ENCODE measurements around the gene TMEM231. TPM values are rescaled to one million over a fixed set of nuclear protein-coding genes. Genes with fewer than 3 reads are reported as not detected.
"Not testable (repeated sequence)": the region's sequence is repeated elsewhere in the genome, so short reads cannot be mapped to it uniquely, and the experiment has no call there.

The TMEM231 gene
- total RNA-seq, 1 donor from 2014 or later, result 59.9 TPM

DNA sequence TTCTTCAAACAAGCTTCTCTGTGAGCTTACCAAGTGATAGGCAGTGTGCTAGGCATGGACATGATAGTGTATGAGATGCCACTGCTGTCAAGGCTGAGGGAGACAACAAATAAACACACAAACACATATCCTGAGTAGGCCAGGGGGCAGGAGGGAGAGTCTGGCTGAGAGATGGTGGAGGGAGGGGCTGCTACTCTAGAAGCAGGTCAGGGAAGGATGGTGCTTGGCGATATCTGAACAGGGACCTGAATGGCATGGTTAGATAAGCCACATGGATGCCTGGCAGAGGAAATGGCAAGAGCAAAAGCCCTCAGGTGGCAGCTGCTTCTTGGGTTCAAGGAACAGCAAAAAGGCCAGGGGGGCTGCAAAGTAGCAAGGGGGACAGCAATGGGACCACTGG, 52.3 kb downstream of the TMEM231 start:
- intact Hi-C loops (cut with DNase I), result no loop called here
- no peak overlapping the region for H3K4me3 ChIP-seq
- no peaks in the 10 kb centered on the region for H3K36me3 ChIP-seq
- H3K27ac ChIP-seq, result no peak overlapping the region
- H3K27me3 ChIP-seq, result no peaks in the 10 kb centered on the region
- no peak for DNase-seq (ENCODE audit: low spot score in 2 of 2)
- TF ChIP-seq, protein P1, sequence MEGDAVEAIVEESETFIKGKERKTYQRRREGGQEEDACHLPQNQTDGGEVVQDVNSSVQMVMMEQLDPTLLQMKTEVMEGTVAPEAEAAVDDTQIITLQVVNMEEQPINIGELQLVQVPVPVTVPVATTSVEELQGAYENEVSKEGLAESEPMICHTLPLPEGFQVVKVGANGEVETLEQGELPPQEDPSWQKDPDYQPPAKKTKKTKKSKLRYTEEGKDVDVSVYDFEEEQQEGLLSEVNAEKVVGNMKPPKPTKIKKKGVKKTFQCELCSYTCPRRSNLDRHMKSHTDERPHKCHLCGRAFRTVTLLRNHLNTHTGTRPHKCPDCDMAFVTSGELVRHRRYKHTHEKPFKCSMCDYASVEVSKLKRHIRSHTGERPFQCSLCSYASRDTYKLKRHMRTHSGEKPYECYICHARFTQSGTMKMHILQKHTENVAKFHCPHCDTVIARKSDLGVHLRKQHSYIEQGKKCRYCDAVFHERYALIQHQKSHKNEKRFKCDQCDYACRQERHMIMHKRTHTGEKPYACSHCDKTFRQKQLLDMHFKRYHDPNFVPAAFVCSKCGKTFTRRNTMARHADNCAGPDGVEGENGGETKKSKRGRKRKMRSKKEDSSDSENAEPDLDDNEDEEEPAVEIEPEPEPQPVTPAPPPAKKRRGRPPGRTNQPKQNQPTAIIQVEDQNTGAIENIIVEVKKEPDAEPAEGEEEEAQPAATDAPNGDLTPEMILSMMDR (IDR thresholded peaks at IDR 0.05), result no peak
- H3K4me1 ChIP-seq, result peaks cover 4 to 16% of the 10 kb centered on the region in 2 donors
- H3K9me3 ChIP-seq, result no peaks in the 10 kb centered on the region

DNA sequence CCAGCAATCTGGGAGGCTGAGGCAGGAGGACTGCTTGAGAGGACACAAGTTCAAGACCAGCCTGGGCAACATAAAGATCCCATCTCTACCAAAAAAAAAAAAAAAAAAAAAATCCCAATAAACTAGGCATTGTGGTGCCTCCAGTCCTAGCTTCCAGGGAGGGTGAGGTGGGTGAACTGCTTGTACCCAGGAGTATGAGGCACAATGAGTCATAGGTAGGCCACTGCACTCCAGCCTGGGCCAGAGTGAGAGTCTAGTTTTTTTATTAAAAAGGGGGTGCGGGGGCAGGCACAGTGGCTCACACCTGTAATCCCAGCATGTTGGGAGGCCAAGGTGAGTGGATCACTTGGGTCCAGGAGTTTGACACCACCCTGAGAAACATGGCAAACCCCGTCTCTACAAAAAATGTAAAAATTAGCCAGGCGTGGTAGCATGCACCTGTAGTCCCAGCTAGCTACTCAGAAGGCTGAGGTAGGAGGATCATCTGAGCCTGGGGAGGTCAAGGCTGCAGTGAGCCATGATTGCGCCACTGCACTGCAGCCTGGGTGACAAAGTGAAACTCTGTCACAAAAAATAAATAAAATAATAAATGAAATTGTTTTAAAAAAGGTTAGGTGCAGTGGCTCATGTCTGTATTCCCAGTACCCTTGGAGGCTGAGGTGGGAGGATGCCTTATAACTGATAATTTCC, 53.0 kb downstream of the TMEM231 start:
- Histone ChIP-seq H3K36me3 (no peaks in the 10 kb centered on the region), H3K27ac (peak overlapping the region in 1 of 2 donors; percentile 53), H3K9me3 (no peaks in the 10 kb centered on the region), H3K27me3 (no peaks in the 10 kb centered on the region), H3K4me3 (no peak overlapping the region), H3K4me1 (peaks cover 6 to 20% of the 10 kb centered on the region in 2 donors)
- intact Hi-C loops (cut with DNase I), result no loop called here
- TF ChIP-seq, protein P1 (IDR thresholded peaks at IDR 0.05), result no peak
- no peak for DNase-seq (ENCODE audit: low spot score in 2 of 2)

DNA sequence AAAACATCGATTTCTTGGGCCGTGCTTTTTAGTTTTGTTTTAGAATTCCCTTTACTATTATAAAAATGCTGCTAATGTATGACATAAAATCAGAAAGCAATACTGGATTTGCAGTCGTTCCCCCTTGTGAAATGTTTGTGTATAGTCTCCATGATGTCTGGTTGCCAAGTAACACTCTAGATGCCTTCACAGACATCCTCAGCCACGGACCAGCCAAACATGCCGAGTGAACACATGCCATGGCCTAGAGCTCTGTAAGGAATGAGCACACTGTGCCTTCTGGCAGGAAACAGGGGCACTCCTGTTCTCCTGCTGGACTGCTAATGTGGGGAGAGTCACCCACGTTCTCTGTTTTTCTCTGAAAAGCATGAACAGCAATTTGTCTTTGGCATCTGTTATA, 54.2 kb downstream of the TMEM231 start:
- DNase-seq (ENCODE audit: low spot score in 2 of 2), result peak; percentile 24 to 86
- peak overlapping the region in 1 of 2 donors; percentile 28 for H3K4me3 ChIP-seq
- H3K9me3 ChIP-seq, H3K27me3 ChIP-seq, H3K36me3 ChIP-seq: not testable (repeated sequence)
- intact Hi-C loops (cut with DNase I), result loop anchor here (2.0 kb wide), 1 partner anchor 37 kb away; the partner anchor contains the start of gene TMEM170A
- H3K4me1 ChIP-seq, result peaks cover 6 to 20% of the 10 kb centered on the region in 2 donors
- peak overlapping the region; percentile 53 to 73 for H3K27ac ChIP-seq

DNA sequence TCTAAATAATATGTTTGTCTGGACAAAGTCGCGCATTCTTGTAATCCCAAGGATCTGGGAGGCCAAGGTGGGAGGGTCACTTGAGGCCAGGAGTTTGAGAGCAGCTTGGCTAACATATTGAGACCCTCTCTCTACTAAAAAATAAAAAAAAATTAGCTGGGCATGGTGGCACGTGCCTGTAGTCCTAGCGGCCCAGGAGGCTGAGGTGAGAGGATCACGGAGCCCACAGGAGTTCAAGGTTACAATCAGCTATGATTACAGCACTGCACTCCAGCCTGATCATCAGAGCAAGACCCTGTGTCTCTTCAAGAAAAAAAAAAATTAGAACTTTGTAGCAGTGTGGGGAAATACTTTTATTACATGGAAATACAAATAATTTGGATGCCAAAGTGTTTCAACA, 54.7 kb downstream of the TMEM231 start:
- Histone ChIP-seq H3K9me3 (no peaks in the 10 kb centered on the region), H3K27ac (peak overlapping the region; percentile 53 to 73), H3K4me3 (peak overlapping the region in 1 of 2 donors; percentile 28), H3K36me3 (no peaks in the 10 kb centered on the region), H3K4me1 (peaks cover 6 to 20% of the 10 kb centered on the region in 2 donors), H3K27me3 (no peaks in the 10 kb centered on the region)
- DNase-seq (ENCODE audit: low spot score in 2 of 2), result no peak
- intact Hi-C loops (cut with DNase I), result loop anchor here (2.0 kb wide), 1 partner anchor 37 kb away; the partner anchor contains the start of gene TMEM170A
- TF ChIP-seq, protein P1 (IDR thresholded peaks at IDR 0.05), result no peak

DNA sequence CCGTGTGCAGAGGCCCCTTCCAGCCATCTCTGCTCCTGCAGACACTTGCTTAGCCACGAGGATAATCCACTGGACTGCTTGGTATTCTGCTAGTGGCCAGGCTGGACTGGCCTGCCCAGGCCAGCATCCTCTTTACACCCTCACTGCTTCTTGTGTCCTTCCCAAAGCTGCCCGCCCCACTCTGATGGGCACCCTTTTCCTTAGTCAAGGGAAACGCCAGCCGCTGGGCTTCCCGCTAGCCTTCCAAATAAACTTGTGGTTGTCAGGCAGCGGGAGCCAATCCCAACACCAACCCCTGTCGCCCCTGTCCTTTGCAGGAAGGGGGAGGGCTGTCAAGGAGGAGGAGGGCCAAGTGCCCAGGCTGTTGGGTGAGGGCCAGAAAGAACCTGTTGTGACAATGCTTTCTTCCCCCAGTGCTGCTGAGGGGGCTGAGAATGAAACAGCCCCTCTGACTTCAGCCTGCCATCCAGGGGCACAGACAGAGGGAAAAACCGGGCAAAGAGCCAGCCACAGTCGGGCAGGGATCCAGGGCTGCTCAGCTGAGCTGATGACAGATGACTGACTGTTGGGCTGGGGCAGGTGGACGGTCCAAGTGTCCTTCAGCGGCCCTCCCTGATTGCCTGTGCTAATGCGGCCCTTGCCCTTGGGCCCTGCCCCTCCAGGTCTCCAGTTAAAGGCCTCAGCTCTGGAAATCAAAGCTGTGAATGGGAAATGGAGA, 57.3 kb downstream of the TMEM231 start:
- H3K9me3 ChIP-seq; DNase-seq (ENCODE audit: low spot score in 2 of 2); H3K27me3 ChIP-seq; H3K4me3 ChIP-seq; H3K36me3 ChIP-seq; intact Hi-C loops (cut with DNase I): not testable (repeated sequence)
- Histone ChIP-seq H3K27ac (peak overlapping the region; percentile 66 to 73), H3K4me1 (peaks cover 6 to 23% of the 10 kb centered on the region in 2 donors)

DNA sequence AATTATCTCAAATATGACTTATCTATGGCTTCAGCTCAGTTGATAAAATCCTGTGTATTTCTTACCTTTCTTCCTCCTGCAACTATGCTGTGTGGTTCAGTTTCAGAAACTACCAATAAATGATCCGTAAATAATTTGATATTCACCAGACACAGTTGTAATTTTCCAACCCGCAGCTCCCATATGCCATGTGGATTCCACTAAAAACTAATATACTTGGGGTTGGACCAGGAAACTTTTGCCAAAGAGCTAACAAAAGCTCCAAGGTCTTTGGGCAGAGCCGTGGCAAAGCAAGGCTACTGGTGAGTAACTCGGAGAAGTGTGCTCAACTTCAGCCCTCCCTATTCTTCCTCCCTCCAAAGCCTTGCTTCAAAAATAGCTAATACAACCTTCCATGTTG, 58.5 kb downstream of the TMEM231 start:
- peak overlapping the region; percentile 25 to 73 for H3K27ac ChIP-seq
- H3K27me3 ChIP-seq, result no peaks in the 10 kb centered on the region
- DNase-seq (ENCODE audit: low spot score in 2 of 2), result no peak
- TF ChIP-seq, protein P1 (IDR thresholded peaks at IDR 0.05), result no peak
- H3K4me3 ChIP-seq, result no peak overlapping the region
- intact Hi-C loops (cut with DNase I), result no loop called here
- H3K9me3 ChIP-seq, result no peaks in the 10 kb centered on the region
- H3K36me3 ChIP-seq, result no peaks in the 10 kb centered on the region
- H3K4me1 ChIP-seq, result peaks cover 6 to 23% of the 10 kb centered on the region in 2 donors
